ENCODE data around the gene F5. TPM values are rescaled to one million over a fixed set of nuclear protein-coding genes. Genes with fewer than 3 reads are reported as not detected.

F5 gene
- total RNA-seq, 1 experiment from 2014 or later = 0.37 TPM

DNA sequence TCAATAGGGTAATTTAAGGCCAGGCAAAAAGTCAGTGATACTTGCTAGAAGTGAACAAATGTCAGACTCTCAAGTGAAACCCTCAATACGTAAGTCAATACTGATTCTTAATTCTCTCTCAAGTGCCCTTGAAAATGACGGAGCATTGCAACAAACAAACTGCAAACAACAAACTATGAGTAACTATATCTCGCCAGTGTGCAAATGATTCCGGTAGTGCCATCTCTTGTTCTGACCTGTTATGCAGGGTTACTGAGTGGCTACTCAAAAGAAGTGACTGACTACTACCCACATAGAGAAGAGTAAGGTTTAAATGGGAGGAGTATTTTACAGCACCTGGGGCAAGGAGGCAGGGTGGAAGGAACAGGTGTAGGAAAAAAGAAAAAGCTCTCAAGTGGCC is 102.2 kb downstream of the F5 start:
- Histone ChIP-seq H3K36me3 (ENCODE audit: control insufficient read depth in 1 of 2, insufficient read depth in 2 of 2, low read length in 2 of 2) (no peaks in the 10 kb centered on the region), H3K4me2 (ENCODE audit: low read length) (peak overlapping the region; percentile 93), H2AFZ (ENCODE audit: low read depth, low read length, poor library complexity, severe bottlenecking) (no peak overlapping the region), H3K9ac (ENCODE audit: low read length) (0 out of 2 replicates have a peak overlapping the region, but pooled peaks have one; percentile 85), H3K9me2 (ENCODE audit: insufficient read depth) (no peaks in the 10 kb centered on the region), H3K9me3 (ENCODE audit: control insufficient read depth in 1 of 2, insufficient read depth in 1 of 2, low read depth in 1 of 2, low read length in 2 of 2) (no peaks in the 10 kb centered on the region), H3K27me3 (ENCODE audit: insufficient read depth, low read length) (no peaks in the 10 kb centered on the region), H3K79me2 (ENCODE audit: insufficient read depth, low read length) (peaks cover 58% of the 10 kb centered on the region), H3K4me1 (ENCODE audit: control insufficient read depth in 1 of 2, insufficient read depth in 2 of 2, low read length in 2 of 2) (peaks cover 4 to 23% of the 10 kb centered on the region in 2 experiments; a peak in 3 of 4 replicates), H3K27ac (ENCODE audit: low read depth, low read length) (no peak overlapping the region), H3K4me3 (replicated peaks in 1 of 2; ENCODE audit: low read depth in 1 of 2, low read length in 2 of 2) (peak overlapping the region in 1 of 2 experiments; percentile 83; a peak in 2 of 4 replicates), H4K20me1 (ENCODE audit: insufficient read depth) (no peaks in the 10 kb centered on the region; the same call in 1 of the 2 replicates)
- TF ChIP-seq, protein P1, sequence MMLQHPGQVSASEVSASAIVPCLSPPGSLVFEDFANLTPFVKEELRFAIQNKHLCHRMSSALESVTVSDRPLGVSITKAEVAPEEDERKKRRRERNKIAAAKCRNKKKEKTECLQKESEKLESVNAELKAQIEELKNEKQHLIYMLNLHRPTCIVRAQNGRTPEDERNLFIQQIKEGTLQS (IDR thresholded peaks at IDR 0.05) = no peak
- TF ChIP-seq CEBPB (IDR thresholded peaks at IDR 0.05; ENCODE audit: low read depth) (no peak), SP1 (IDR thresholded peaks at IDR 0.05; ENCODE audit: low read depth) (no peak), ZNF274 (IDR thresholded peaks at IDR 0.05; ENCODE audit: low read depth, low read length) (no peak), POLR2A (IDR thresholded peaks at IDR 0.05; ENCODE audit: borderline replicate concordance, extremely low read depth, insufficient read depth, insufficient read length) (no peak), SIN3A (IDR thresholded peaks at IDR 0.05; ENCODE audit: low read depth) (no peak), TCF7L2 (IDR thresholded peaks at IDR 0.05; ENCODE audit: borderline replicate concordance, extremely low read depth, insufficient read depth, insufficient read length) (no peak), YY1 (IDR thresholded peaks at IDR 0.05; ENCODE audit: extremely low read depth, insufficient replicate concordance, low read depth, low read length) (no peak), EZH2 (IDR thresholded peaks at IDR 0.05) (no peak), EZH2phosphoT487 (IDR thresholded peaks at IDR 0.05; ENCODE audit: borderline replicate concordance) (no peak), EGR1 (IDR thresholded peaks at IDR 0.05; ENCODE audit: low read depth) (no peak), RAD21 (IDR thresholded peaks at IDR 0.05; ENCODE audit: low read depth) (no peak)
- TF ChIP-seq, protein P2, sequence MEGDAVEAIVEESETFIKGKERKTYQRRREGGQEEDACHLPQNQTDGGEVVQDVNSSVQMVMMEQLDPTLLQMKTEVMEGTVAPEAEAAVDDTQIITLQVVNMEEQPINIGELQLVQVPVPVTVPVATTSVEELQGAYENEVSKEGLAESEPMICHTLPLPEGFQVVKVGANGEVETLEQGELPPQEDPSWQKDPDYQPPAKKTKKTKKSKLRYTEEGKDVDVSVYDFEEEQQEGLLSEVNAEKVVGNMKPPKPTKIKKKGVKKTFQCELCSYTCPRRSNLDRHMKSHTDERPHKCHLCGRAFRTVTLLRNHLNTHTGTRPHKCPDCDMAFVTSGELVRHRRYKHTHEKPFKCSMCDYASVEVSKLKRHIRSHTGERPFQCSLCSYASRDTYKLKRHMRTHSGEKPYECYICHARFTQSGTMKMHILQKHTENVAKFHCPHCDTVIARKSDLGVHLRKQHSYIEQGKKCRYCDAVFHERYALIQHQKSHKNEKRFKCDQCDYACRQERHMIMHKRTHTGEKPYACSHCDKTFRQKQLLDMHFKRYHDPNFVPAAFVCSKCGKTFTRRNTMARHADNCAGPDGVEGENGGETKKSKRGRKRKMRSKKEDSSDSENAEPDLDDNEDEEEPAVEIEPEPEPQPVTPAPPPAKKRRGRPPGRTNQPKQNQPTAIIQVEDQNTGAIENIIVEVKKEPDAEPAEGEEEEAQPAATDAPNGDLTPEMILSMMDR (IDR thresholded peaks at IDR 0.05 in 2 of 3, conservative IDR thresholded peaks at IDR 0.05 in 1 of 3; ENCODE audit: borderline replicate concordance in 1 of 3, insufficient read depth in 1 of 3, low read depth in 2 of 3, low read length in 2 of 3) = no peak
- DNase-seq (ENCODE audit: low read depth, low spot score) = no peak
- intact Hi-C loops (cut with micrococcal nuclease) = no loop called here
- RAD21 ChIA-PET (ENCODE audit: low non-redundant PET in 1 of 2, low total read pairs in 2 of 2, uncharacterized antibody in 2 of 2, unreplicated experiment in 2 of 2) = no interaction called here
- POLR2A ChIA-PET = no interaction called here
- CTCF ChIA-PET = no interaction called here
- BruUV-seq (replicated peaks) = no TSS peak
- ATAC-seq = no peak
